ENCODE results near the gene PADI2. TPM values are rescaled to one million over a fixed set of nuclear protein-coding genes. Genes with fewer than 3 reads are reported as not detected.

Gene PADI2
- total and polyA plus RNA-seq, 2 of the 8 experiments (the other 6 are each of a cell fraction or from before 2014, with no cell fraction given) = 1.6 to 7.5 TPM

- TF ChIP-seq, protein P1, sequence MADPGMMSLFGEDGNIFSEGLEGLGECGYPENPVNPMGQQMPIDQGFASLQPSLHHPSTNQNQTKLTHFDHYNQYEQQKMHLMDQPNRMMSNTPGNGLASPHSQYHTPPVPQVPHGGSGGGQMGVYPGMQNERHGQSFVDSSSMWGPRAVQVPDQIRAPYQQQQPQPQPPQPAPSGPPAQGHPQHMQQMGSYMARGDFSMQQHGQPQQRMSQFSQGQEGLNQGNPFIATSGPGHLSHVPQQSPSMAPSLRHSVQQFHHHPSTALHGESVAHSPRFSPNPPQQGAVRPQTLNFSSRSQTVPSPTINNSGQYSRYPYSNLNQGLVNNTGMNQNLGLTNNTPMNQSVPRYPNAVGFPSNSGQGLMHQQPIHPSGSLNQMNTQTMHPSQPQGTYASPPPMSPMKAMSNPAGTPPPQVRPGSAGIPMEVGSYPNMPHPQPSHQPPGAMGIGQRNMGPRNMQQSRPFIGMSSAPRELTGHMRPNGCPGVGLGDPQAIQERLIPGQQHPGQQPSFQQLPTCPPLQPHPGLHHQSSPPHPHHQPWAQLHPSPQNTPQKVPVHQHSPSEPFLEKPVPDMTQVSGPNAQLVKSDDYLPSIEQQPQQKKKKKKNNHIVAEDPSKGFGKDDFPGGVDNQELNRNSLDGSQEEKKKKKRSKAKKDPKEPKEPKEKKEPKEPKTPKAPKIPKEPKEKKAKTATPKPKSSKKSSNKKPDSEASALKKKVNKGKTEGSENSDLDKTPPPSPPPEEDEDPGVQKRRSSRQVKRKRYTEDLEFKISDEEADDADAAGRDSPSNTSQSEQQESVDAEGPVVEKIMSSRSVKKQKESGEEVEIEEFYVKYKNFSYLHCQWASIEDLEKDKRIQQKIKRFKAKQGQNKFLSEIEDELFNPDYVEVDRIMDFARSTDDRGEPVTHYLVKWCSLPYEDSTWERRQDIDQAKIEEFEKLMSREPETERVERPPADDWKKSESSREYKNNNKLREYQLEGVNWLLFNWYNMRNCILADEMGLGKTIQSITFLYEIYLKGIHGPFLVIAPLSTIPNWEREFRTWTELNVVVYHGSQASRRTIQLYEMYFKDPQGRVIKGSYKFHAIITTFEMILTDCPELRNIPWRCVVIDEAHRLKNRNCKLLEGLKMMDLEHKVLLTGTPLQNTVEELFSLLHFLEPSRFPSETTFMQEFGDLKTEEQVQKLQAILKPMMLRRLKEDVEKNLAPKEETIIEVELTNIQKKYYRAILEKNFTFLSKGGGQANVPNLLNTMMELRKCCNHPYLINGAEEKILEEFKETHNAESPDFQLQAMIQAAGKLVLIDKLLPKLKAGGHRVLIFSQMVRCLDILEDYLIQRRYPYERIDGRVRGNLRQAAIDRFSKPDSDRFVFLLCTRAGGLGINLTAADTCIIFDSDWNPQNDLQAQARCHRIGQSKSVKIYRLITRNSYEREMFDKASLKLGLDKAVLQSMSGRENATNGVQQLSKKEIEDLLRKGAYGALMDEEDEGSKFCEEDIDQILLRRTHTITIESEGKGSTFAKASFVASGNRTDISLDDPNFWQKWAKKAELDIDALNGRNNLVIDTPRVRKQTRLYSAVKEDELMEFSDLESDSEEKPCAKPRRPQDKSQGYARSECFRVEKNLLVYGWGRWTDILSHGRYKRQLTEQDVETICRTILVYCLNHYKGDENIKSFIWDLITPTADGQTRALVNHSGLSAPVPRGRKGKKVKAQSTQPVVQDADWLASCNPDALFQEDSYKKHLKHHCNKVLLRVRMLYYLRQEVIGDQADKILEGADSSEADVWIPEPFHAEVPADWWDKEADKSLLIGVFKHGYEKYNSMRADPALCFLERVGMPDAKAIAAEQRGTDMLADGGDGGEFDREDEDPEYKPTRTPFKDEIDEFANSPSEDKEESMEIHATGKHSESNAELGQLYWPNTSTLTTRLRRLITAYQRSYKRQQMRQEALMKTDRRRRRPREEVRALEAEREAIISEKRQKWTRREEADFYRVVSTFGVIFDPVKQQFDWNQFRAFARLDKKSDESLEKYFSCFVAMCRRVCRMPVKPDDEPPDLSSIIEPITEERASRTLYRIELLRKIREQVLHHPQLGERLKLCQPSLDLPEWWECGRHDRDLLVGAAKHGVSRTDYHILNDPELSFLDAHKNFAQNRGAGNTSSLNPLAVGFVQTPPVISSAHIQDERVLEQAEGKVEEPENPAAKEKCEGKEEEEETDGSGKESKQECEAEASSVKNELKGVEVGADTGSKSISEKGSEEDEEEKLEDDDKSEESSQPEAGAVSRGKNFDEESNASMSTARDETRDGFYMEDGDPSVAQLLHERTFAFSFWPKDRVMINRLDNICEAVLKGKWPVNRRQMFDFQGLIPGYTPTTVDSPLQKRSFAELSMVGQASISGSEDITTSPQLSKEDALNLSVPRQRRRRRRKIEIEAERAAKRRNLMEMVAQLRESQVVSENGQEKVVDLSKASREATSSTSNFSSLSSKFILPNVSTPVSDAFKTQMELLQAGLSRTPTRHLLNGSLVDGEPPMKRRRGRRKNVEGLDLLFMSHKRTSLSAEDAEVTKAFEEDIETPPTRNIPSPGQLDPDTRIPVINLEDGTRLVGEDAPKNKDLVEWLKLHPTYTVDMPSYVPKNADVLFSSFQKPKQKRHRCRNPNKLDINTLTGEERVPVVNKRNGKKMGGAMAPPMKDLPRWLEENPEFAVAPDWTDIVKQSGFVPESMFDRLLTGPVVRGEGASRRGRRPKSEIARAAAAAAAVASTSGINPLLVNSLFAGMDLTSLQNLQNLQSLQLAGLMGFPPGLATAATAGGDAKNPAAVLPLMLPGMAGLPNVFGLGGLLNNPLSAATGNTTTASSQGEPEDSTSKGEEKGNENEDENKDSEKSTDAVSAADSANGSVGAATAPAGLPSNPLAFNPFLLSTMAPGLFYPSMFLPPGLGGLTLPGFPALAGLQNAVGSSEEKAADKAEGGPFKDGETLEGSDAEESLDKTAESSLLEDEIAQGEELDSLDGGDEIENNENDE (IDR thresholded peaks at IDR 0.05; ENCODE audit: insufficient replicate concordance, low read length) = no peak
- no peak for TF ChIP-seq SP2 (IDR thresholded peaks at IDR 0.05; ENCODE audit: low read length)
- TF ChIP-seq CREB1 (IDR thresholded peaks at IDR 0.05) = no peak
- TF ChIP-seq, protein P2, sequence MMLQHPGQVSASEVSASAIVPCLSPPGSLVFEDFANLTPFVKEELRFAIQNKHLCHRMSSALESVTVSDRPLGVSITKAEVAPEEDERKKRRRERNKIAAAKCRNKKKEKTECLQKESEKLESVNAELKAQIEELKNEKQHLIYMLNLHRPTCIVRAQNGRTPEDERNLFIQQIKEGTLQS (IDR thresholded peaks at IDR 0.05; ENCODE audit: insufficient read depth, low read depth, low read length) = no peak
- TF ChIP-seq YY1 (IDR thresholded peaks at IDR 0.05; ENCODE audit: low read depth, low read length) = no peak
- no peak for TF ChIP-seq PHF8 (conservative IDR thresholded peaks at IDR 0.05; ENCODE audit: low read depth, low read length)
- no peak for TF ChIP-seq CTCF (IDR thresholded peaks at IDR 0.05; ENCODE audit: control extremely low read depth in 1 of 3, insufficient read depth in 1 of 3, low read depth in 1 of 3, low read length in 3 of 3)
These were observed 57.4 kb downstream of the PADI2 start (continued) for GRCh38 chr1:17061892-17062291.
